ENCODE results near the gene NUP210L. TPM values are rescaled to one million over a fixed set of nuclear protein-coding genes. Genes with fewer than 3 reads are reported as not detected.

Gene NUP210L
- total and polyA plus RNA-seq, 2 of the 13 experiments (the other 11 are each of a cell fraction or from before 2014, with no cell fraction given) = not detected

DNA sequence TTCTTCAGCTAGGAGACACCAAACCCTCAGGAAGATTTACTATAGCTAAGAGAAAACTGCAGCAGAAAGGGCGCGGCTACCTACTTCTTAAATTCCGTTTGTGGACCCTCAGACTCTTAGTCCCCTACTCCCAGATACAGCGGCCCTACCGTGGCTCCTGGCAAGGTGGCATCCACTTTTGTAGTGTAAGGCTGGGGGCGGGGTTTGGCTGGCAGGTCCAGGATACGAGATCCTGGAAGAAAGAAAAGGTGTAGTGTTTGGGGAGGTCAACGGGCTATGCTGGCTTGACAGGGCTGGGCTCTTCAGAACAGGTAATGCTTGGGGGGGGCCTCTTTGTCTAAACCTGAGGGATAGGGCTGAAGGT is 186.9 kb downstream of the NUP210L start:
- FAIRE-seq (no peak), DNase-seq (ENCODE audit: low spot score) (no peak), ATAC-seq (no peak)
- 4% methylated on average over 8 of the region's 8 CpGs for WGBS (ENCODE audit: low lambda C conversion rate)
- H3K27ac ChIP-seq (ENCODE audit: extremely low read length, insufficient read depth, low read length) = peak overlapping the region; percentile 83
- peaks cover 29% of the 10 kb centered on the region for H3K4me1 ChIP-seq (ENCODE audit: insufficient read depth, low read length)
- peaks cover 9% of the 10 kb centered on the region for H3K79me2 ChIP-seq (ENCODE audit: insufficient read depth, low read length)
- peak overlapping the region; percentile 98 for H3K4me2 ChIP-seq (ENCODE audit: low read depth, low read length)
- in situ Hi-C loops (cut with HindIII; ENCODE audit: extremely low pct_ligation_motif_present, low pct_unique_long_range_greater_than_20kb) (no loop called here), intact Hi-C loops (cut with micrococcal nuclease; ENCODE audit: unreplicated experiment) (loop anchor here (5.0 kb wide), 1 partner anchor 171 kb away; no protein-coding TSS in a partner anchor)
- no peaks in the 10 kb centered on the region for H3K36me3 ChIP-seq (replicated peaks in 1 of 2; ENCODE audit: control insufficient read depth in 1 of 2, insufficient read depth in 2 of 2, low read length in 2 of 2)
- H3K27me3 ChIP-seq (ENCODE audit: control insufficient read depth in 1 of 2, insufficient read depth in 2 of 2, low read length in 2 of 2) = no peaks in the 10 kb centered on the region; a peak in 1 of 5 replicates
- peak overlapping the region; percentile 75 for H3K9ac ChIP-seq (ENCODE audit: insufficient read depth, low read depth, low read length)
- no peaks in the 10 kb centered on the region for H3K9me3 ChIP-seq (ENCODE audit: low read length)
- H3K4me3 ChIP-seq (replicated peaks in 1 of 3; ENCODE audit: insufficient read depth in 1 of 3, low read depth in 2 of 3, low read length in 3 of 3) = peak overlapping the region; percentile 62 to 82 (median 72)
- H2AFZ ChIP-seq (ENCODE audit: low read length) = no peak overlapping the region
- CTCF ChIA-PET (ENCODE audit: low intra/inter-chr PET ratio, low total read pairs) = no interaction called here
- BruUV-seq (replicated peaks) = no TSS peak
- H4K20me1 ChIP-seq (ENCODE audit: insufficient read depth, low read length) = no peaks in the 10 kb centered on the region
- POLR2A ChIA-PET = interaction anchor here (0.9 to 10.0 kb wide), 14 partner anchors 9 to 252 kb away, joined by 3 to 209 read pairs (median 6); partner anchors contain the start of genes CRTC2, DENND4B, GATAD2B and INTS3
- TF ChIP-seq SP2 (CRISPR knock-in tag; IDR thresholded peaks at IDR 0.05) (no peak), ZNF331 (CRISPR knock-in tag; IDR thresholded peaks at IDR 0.05) (0 out of 2 replicates have a peak, but pooled peaks have one; percentile 3), ARID2 (CRISPR knock-in tag; IDR thresholded peaks at IDR 0.05; ENCODE audit: borderline replicate concordance) (0 out of 2 replicates have a peak, but pooled peaks have one; percentile 1), HHEX (CRISPR knock-in tag; IDR thresholded peaks at IDR 0.05) (no peak), XRCC5 (optimal IDR thresholded peaks at IDR 0.05; ENCODE audit: low read length) (peak; percentile 7), ZNF333 (CRISPR knock-in tag; IDR thresholded peaks at IDR 0.05; ENCODE audit: borderline replicate concordance) (0 out of 2 replicates have a peak, but pooled peaks have one; percentile 9), PRDM10 (CRISPR knock-in tag; IDR thresholded peaks at IDR 0.05; ENCODE audit: low read depth) (0 out of 2 replicates have a peak, but pooled peaks have one; percentile 1), ZNF33A (CRISPR knock-in tag; IDR thresholded peaks at IDR 0.05; ENCODE audit: borderline replicate concordance) (no peak), ZNF740 (CRISPR knock-in tag; IDR thresholded peaks at IDR 0.05) (0 out of 2 replicates have a peak, but pooled peaks have one; percentile 46), ZNF264 (CRISPR knock-in tag; IDR thresholded peaks at IDR 0.05) (0 out of 2 replicates have a peak, but pooled peaks have one; percentile 11), ZNF143 (CRISPR knock-in tag; IDR thresholded peaks at IDR 0.05) (no peak)
- TF ChIP-seq, protein P1, sequence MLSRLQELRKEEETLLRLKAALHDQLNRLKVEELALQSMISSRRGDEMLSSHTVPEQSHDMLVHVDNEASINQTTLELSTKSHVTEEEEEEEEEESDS (CRISPR knock-in tag; IDR thresholded peaks at IDR 0.05; ENCODE audit: borderline replicate concordance) = peak; percentile 25; the same call in 1 of the 2 replicates
- TF ChIP-seq, protein P2, sequence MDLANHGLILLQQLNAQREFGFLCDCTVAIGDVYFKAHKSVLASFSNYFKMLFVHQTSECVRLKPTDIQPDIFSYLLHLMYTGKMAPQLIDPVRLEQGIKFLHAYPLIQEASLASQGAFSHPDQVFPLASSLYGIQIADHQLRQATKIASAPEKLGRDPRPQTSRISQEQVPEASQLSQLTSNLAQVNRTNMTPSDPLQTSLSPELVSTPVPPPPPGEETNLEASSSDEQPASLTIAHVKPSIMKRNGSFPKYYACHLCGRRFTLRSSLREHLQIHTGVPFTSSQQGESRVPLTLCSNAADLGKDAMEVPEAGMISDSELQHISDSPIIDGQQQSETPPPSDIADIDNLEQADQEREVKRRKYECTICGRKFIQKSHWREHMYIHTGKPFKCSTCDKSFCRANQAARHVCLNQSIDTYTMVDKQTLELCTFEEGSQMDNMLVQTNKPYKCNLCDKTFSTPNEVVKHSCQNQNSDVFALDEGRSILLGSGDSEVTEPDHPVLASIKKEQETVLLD (CRISPR knock-in tag; IDR thresholded peaks at IDR 0.05; ENCODE audit: low read depth) = no peak
- TF ChIP-seq, protein P3, sequence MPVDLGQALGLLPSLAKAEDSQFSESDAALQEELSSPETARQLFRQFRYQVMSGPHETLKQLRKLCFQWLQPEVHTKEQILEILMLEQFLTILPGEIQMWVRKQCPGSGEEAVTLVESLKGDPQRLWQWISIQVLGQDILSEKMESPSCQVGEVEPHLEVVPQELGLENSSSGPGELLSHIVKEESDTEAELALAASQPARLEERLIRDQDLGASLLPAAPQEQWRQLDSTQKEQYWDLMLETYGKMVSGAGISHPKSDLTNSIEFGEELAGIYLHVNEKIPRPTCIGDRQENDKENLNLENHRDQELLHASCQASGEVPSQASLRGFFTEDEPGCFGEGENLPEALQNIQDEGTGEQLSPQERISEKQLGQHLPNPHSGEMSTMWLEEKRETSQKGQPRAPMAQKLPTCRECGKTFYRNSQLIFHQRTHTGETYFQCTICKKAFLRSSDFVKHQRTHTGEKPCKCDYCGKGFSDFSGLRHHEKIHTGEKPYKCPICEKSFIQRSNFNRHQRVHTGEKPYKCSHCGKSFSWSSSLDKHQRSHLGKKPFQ (CRISPR knock-in tag; IDR thresholded peaks at IDR 0.05; ENCODE audit: insufficient replicate concordance) = no peak

Data from HepG2 (cell line).